22Rv1 (cell line): ENCODE results near the gene MDM2.

Source experiments
- CTCF ChIP-seq: fragments of 450-650 bp; IDR thresholded peaks from 2 replicates; pipeline ENCODE4 v1.5.1; 2017; ENCODE audit warnings: mild to moderate bottlenecking
- ZFX ChIP-seq: fragments of 450-650 bp; IDR thresholded peaks from 2 replicates; pipeline ENCODE4 v1.6.1; 2017; ENCODE audit warnings: antibody characterized with exemption, borderline replicate concordance

GRCh38 chr12:68759852-68760251 is 48.1 kb upstream of the MDM2 start:
- TF ChIP-seq CTCF (no peak), ZFX (no peak)
